Esophagus squamous epithelium (tissue), 5 donors: ENCODE measurements around the gene BCL7C. TPM values are rescaled to one million over a fixed set of nuclear protein-coding genes. Genes with fewer than 3 reads are reported as not detected.

ENCODE experiments used
- DNase-seq: peaks from one replicate; lab custom pipeline; 2025; lab: John Stamatoyannopoulos, UW
- H3K27ac ChIP-seq, 4 donors: fragments of 200-600 bp; sonication (generic); one replicate each; pipeline ENCODE4 v1.5.1; 2016 to 2019; ENCODE audit warnings: mild to moderate bottlenecking in 1 of 4
- H3K27me3 ChIP-seq, 4 donors: fragments of 200-600 bp; sonication (generic); 1 replicate in 3 of 4; 2 replicates in 1 of 4; pipeline versions ENCODE4 v1.5.1 to v1.6.0; 2017 to 2021; ENCODE audit warnings: antibody characterized with exemption in 1 of 4
- H3K36me3 ChIP-seq, 3 donors: fragments of 200-600 bp; sonication (generic); one replicate each; pipeline ENCODE4 v1.5.1; 2016 to 2019
- H3K4me1 ChIP-seq, 3 donors: fragments of 200-600 bp; sonication (generic); one replicate each; pipeline ENCODE4 v1.5.1; 2017 to 2019
- H3K4me3 ChIP-seq, 4 donors: fragments of 200-600 bp; sonication (generic); 1 replicate in 3 of 4; 2 replicates in 1 of 4; pipeline ENCODE4 v1.5.1; 2016 to 2019; ENCODE audit warnings: mild to moderate bottlenecking in 2 of 4, moderate library complexity in 1 of 4
- H3K9me3 ChIP-seq, 3 donors: fragments of 200-600 bp; sonication (generic); one replicate each; pipeline ENCODE4 v1.5.1; 2016 to 2019
- POLR2A ChIP-seq, 4 donors: fragments of 450-650 bp; IDR thresholded peaks; one replicate each; pipeline ENCODE4 v1.6.1; 2017; ENCODE audit warnings: antibody characterized with exemption in 4 of 4, mild to moderate bottlenecking in 4 of 4, moderate library complexity in 3 of 4
- WGBS, 2 donors: methylation state at CpG; one replicate each; pipeline ENCODE4 v1.1.5; 2018; 5-methylcytosine and 5-hydroxymethylcytosine counted together
- intact Hi-C: fragments of 100-400 bp; cut with DNase I; formaldehyde crosslinking; loops from one replicate; pipeline ENCODE4 v1.15.0; 2022
- total RNA-seq, 4 donors: library from RNA; depleted of rRNA; stranded (reverse); fragments of >200 nt; gene quantifications; one replicate each; pipeline ENCODE4 v1.1.0, GENCODE V29; 2016
- TF ChIP-seq, protein P1 (sequence below), 6 experiments: fragments of 450-650 bp in 4 of 6; fragments of 200-600 bp in 2 of 6; sonication (generic) in 2 of 6; IDR thresholded peaks; one replicate each; pipeline ENCODE4 v1.5.1; 2016 to 2019; ENCODE audit warnings: antibody characterized with exemption in 6 of 6, mild to moderate bottlenecking in 4 of 6, moderate library complexity in 4 of 6
- donor health status: DM: yes; HTN: yes; CAD: no.

Gene BCL7C
- total RNA-seq, 4 donors from 2014 or later: 16.2 to 41.4 (median 25.8) TPM

DNA sequence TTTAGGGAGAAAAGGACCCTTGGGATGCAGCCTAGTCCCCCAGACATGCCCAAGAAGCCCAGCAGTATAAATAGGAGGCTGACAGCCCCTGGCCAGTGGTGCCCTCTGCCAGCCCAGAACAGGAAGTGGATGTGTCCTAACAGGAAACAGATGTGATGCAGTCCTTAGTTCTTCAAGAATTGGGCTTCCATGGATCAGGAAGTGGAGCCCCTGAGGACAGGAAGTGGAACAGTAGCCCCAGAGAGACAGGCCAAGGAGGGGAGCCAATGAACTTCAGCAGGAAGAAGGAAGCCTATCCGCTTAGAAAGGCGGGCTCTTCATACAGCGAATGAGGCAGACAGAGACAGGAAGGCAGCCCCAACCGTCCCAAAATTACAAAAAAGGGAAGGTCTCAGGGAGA is 9.7 kb upstream of the BCL7C start:
- Histone ChIP-seq H3K27ac (peak overlapping the region; percentile 83 to 91 (median 84)), H3K4me3 (no peak overlapping the region), H3K27me3 (no peaks in the 10 kb centered on the region), H3K36me3 (no peaks in the 10 kb centered on the region), H3K4me1 (peaks cover 16 to 38% (median 18%) of the 10 kb centered on the region in 3 donors), H3K9me3 (no peaks in the 10 kb centered on the region)
- intact Hi-C loops: no loop called here
- no peak for DNase-seq
- 53 to 83% methylated on average over 4 of the region's 4 CpGs for WGBS, 2 donors
- TF ChIP-seq, protein P1, sequence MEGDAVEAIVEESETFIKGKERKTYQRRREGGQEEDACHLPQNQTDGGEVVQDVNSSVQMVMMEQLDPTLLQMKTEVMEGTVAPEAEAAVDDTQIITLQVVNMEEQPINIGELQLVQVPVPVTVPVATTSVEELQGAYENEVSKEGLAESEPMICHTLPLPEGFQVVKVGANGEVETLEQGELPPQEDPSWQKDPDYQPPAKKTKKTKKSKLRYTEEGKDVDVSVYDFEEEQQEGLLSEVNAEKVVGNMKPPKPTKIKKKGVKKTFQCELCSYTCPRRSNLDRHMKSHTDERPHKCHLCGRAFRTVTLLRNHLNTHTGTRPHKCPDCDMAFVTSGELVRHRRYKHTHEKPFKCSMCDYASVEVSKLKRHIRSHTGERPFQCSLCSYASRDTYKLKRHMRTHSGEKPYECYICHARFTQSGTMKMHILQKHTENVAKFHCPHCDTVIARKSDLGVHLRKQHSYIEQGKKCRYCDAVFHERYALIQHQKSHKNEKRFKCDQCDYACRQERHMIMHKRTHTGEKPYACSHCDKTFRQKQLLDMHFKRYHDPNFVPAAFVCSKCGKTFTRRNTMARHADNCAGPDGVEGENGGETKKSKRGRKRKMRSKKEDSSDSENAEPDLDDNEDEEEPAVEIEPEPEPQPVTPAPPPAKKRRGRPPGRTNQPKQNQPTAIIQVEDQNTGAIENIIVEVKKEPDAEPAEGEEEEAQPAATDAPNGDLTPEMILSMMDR (IDR thresholded peaks at IDR 0.05): no peak
- TF ChIP-seq POLR2A (IDR thresholded peaks at IDR 0.05): no peak

DNA sequence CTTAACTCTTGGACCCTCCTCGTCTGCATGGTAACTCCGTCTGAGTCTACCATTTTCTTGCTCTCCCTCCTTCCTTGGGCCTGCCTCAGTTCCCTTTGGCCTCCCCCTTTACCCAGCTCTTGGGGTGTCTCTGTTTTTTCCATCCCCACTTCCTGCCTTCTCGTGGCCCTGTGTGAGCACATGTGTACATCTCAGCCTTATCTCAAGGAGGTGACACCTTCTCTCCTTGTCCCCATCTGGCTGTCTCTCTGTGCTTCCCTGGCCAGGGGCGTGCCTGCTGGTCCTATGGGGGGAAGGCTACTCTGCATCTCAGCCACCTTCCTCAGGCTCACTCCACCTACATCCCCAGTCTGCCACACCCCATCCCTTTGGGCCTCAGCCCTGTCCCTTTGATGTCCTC is 9.1 kb upstream of the BCL7C start:
- peaks cover 16 to 38% (median 18%) of the 10 kb centered on the region in 3 donors for H3K4me1 ChIP-seq
- H3K9me3 ChIP-seq: no peaks in the 10 kb centered on the region
- TF ChIP-seq, protein P1 (IDR thresholded peaks at IDR 0.05): no peak
- TF ChIP-seq POLR2A (IDR thresholded peaks at IDR 0.05): no peak
- peak overlapping the region; percentile 84 to 97 (median 88) for H3K27ac ChIP-seq
- DNase-seq: no peak
- H3K27me3 ChIP-seq: no peaks in the 10 kb centered on the region
- intact Hi-C loops: no loop called here
- peak overlapping the region in 2 of 4 donors; percentile 56 to 79 for H3K4me3 ChIP-seq
- no peaks in the 10 kb centered on the region for H3K36me3 ChIP-seq
- WGBS, 2 donors: 70 to 74% methylated on average over 4 of the region's 4 CpGs

DNA sequence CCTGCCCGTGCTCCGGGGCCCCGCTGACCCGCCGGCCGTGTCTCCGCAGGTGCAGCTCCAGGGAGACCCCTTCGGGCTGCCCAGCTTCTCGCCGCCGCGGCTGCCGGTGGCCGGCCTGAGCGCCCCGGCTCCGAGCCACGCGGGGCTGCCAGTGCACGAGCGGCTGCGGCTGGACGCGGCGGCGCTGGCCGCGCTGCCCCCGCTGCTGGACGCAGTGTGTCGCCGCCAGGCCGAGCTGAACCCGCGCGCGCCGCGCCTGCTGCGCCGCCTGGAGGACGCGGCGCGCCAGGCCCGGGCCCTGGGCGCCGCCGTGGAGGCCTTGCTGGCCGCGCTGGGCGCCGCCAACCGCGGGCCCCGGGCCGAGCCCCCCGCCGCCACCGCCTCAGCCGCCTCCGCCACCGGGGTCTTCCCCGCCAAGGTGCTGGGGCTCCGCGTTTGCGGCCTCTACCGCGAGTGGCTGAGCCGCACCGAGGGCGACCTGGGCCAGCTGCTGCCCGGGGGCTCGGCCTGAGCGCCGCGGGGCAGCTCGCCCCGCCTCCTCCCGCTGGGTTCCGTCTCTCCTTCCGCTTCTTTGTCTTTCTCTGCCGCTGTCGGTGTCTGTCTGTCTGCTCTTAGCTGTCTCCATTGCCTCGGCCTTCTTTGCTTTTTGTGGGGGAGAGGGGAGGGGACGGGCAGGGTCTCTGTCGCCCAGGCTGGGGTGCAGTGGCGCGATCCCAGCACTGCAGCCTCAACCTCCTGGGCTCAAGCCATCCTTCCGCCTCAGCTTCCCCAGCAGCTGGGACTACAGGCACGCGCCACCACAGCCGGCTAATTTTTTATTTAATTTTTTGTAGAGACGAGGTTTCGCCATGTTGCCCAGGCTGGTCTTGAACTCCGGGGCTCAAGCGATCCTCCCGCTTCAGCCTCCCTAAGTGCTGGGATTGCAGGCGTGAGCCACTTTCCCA is 8.4 kb upstream of the BCL7C start:
- intact Hi-C loops: no loop called here
- no peaks in the 10 kb centered on the region for H3K27me3 ChIP-seq
- H3K4me3 ChIP-seq: peak overlapping the region; percentile 47 to 79 (median 54)
- WGBS, 2 donors: 24 to 29% methylated on average over 30 to 34 of the region's 99 CpGs
- no peaks in the 10 kb centered on the region for H3K36me3 ChIP-seq
- H3K27ac ChIP-seq: peak overlapping the region; percentile 84 to 97 (median 88)
- H3K4me1 ChIP-seq: peaks cover 18 to 43% (median 20%) of the 10 kb centered on the region in 3 donors
- no peak for DNase-seq
- no peaks in the 10 kb centered on the region for H3K9me3 ChIP-seq
- no peak for TF ChIP-seq POLR2A (IDR thresholded peaks at IDR 0.05)
- TF ChIP-seq, protein P1 (IDR thresholded peaks at IDR 0.05): peak in 4 of 6 experiments; percentile 18 to 65 (median 50)

DNA sequence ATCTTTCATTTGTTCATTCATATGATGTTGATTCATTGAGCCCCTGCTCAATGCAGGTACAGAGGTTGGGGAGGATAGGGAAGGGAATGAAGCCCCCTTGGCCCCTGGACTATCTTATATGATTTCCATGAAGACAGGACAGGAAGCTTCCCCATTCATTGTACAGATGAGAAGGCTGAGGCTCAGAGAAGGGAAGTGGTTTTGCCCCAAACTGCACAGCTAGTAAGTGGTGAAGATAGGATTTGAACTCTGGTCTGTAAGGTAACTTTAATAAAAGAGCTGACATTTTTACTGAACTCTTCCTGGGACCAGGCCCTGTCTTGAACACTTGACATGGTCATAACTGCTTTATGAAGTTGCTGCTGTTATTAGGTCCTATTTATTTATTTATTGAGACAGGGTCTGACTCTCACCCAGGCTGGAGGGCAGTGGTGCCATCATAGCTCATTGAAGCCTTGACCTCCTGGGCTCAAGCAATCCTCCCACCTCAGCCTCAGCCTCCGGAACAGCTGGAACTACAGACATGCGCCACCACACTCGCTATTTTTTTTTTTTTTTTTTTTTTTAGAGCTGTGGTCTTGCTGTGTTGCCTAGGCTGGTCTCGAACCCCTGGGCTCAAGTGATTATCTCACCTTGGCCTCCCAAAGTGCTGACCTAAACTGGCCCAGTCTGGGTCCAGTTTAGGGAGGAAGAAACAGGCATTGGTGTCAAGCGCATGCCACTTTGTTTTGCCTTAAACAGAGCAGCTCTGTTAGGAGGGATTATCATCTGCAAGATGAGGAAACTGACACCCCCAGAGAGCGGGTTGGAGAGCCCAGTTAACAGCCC is 7.5 kb upstream of the BCL7C start:
- Histone ChIP-seq H3K36me3 (no peaks in the 10 kb centered on the region), H3K27ac (peak overlapping the region; percentile 74 to 97 (median 88)), H3K4me3 (peak overlapping the region; percentile 47 to 79 (median 54)), H3K27me3 (no peaks in the 10 kb centered on the region), H3K4me1 (peaks cover 21 to 52% (median 26%) of the 10 kb centered on the region in 3 donors), H3K9me3 (no peaks in the 10 kb centered on the region)
- DNase-seq: no peak
- 41 to 54% methylated on average over 4 to 6 of the region's 6 CpGs for WGBS, 2 donors
- TF ChIP-seq, protein P1 (IDR thresholded peaks at IDR 0.05): no peak
- no peak for TF ChIP-seq POLR2A (IDR thresholded peaks at IDR 0.05)
- intact Hi-C loops: no loop called here
